Measurements from ENCODE around the gene SCUBE3.

SCUBE3 gene

DNA sequence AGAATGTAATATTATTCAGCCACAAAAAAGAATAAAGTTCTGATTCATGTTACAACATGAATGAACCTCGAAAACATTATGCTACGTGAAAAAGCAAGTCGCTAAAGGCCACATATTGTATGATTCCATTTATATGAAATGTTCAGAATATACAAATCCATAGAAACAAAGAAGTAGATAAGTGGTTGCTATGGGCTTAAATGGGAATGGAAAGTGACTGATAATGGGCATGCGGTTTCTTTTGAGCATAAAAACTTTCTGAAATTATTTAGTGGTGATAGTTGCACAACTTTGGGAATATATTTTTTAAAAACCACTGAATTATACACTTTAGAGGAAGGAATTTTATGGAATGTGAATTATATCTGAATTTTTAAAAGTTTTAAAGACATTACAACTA lies 39.3 kb upstream of the SCUBE3 start:
- H3K4me3 ChIP-seq (ENCODE audit: control insufficient read depth, low read depth, low read length): no peak overlapping the region
- DNase-seq (ENCODE audit: low read depth): no peak
- TF ChIP-seq, protein P1, sequence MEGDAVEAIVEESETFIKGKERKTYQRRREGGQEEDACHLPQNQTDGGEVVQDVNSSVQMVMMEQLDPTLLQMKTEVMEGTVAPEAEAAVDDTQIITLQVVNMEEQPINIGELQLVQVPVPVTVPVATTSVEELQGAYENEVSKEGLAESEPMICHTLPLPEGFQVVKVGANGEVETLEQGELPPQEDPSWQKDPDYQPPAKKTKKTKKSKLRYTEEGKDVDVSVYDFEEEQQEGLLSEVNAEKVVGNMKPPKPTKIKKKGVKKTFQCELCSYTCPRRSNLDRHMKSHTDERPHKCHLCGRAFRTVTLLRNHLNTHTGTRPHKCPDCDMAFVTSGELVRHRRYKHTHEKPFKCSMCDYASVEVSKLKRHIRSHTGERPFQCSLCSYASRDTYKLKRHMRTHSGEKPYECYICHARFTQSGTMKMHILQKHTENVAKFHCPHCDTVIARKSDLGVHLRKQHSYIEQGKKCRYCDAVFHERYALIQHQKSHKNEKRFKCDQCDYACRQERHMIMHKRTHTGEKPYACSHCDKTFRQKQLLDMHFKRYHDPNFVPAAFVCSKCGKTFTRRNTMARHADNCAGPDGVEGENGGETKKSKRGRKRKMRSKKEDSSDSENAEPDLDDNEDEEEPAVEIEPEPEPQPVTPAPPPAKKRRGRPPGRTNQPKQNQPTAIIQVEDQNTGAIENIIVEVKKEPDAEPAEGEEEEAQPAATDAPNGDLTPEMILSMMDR (conservative IDR thresholded peaks at IDR 0.05; ENCODE audit: control insufficient read depth, insufficient read depth, low read depth, low read length): no peak

DNA sequence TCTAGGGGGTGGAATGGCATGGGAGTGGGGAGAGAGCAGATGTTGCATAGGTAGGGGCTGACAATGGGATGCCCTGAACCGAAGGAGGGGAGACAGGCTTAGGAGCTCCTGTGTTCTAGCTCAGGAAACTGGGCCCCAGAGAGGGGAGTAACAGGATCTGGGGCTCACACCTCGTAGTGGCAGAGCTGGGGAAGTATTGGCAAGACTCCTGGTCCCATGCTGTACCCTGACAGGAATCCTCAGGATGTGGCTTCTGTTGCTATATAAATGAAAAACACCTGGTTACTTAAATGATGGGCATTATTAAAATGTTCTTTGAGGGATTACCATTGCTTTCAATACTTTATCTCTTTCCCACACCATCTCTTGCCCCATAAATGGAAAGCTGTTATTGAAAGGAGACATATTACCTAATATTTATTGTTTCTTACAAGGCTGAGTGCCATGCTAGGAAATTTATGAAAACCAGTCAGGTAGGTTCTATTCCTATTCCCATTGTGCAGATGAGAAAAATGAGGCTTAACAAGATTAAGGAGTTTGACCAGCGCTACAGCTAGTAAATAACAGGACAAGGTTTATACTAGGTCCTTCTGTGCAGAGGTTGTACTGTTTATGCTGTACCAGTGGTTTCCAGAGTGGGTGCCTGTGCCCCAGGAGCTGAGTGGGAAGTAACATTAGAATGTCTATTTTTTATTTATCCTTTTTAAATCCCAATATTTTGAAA lies 37.3 kb upstream of the SCUBE3 start:
- no peak overlapping the region for H3K4me3 ChIP-seq (ENCODE audit: control insufficient read depth, low read depth, low read length)
- TF ChIP-seq, protein P1 (conservative IDR thresholded peaks at IDR 0.05; ENCODE audit: control insufficient read depth, insufficient read depth, low read depth, low read length): no peak
- DNase-seq (ENCODE audit: low read depth): no peak

DNA sequence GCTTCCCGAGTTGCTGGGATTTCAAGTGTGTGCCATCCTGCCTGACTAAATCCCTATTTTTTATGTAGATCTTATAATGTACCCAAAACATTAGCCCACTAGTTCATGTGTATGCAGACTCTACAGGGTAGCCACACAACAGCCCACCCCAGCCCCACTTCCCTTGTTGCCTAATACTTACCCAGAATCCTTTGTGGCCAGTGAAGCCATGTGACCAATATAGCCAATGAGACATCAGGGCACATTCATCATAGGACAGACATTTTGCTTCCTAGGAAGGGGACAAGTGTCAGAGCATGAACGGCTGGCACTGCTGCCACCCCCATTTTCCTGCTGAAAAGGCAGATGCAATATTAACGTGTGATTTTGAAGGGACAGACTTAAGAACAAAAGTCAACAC lies 36.6 kb upstream of the SCUBE3 start:
- TF ChIP-seq, protein P1 (conservative IDR thresholded peaks at IDR 0.05; ENCODE audit: control insufficient read depth, insufficient read depth, low read depth, low read length): no peak
- no peak overlapping the region for H3K4me3 ChIP-seq (ENCODE audit: control insufficient read depth, low read depth, low read length)
- DNase-seq (ENCODE audit: low read depth): no peak

DNA sequence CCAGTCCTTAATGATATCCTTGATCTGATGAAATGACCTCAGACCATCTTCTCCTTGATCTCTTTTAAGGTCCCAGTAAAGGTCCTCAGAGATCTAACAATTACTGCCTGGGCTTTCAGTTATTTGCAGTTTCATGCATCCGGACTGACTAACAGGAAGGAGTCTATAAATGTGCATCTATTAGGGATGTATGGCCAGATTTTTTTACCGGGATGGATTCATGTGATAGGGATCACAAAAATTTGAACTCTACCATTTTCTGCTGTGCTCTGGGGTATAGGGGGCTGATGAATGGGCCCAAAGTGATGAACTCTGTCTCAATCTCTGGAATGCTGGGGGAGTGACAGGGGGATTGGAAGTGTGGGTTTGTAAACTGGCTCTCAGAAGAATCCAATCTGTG lies 36.2 kb upstream of the SCUBE3 start:
- TF ChIP-seq, protein P1 (conservative IDR thresholded peaks at IDR 0.05; ENCODE audit: control insufficient read depth, insufficient read depth, low read depth, low read length): no peak
- no peak overlapping the region for H3K4me3 ChIP-seq (ENCODE audit: control insufficient read depth, low read depth, low read length)
- DNase-seq (ENCODE audit: low read depth): no peak

DNA sequence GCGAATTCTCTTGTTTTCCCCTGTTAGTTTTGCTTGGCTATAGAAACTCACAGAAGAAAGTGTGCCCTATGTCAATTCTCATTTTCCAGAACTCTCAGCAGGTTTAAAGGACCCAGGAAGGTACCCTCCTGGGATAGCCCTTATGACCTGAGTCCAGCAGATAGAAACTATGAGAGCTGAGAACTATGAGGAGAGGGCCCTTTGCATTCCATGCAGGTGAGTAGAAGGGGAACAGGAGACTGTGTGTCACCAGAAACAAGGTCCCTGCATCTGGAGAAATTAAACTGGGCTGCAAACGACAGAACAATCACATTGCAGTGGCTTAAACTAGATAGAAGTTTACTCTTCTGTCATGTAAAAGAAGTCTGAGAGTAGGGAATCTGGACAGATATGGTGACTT lies 35.7 kb upstream of the SCUBE3 start:
- no peak overlapping the region for H3K4me3 ChIP-seq (ENCODE audit: control insufficient read depth, low read depth, low read length)
- DNase-seq (ENCODE audit: low read depth): no peak
- TF ChIP-seq, protein P1 (conservative IDR thresholded peaks at IDR 0.05; ENCODE audit: control insufficient read depth, insufficient read depth, low read depth, low read length): no peak

DNA sequence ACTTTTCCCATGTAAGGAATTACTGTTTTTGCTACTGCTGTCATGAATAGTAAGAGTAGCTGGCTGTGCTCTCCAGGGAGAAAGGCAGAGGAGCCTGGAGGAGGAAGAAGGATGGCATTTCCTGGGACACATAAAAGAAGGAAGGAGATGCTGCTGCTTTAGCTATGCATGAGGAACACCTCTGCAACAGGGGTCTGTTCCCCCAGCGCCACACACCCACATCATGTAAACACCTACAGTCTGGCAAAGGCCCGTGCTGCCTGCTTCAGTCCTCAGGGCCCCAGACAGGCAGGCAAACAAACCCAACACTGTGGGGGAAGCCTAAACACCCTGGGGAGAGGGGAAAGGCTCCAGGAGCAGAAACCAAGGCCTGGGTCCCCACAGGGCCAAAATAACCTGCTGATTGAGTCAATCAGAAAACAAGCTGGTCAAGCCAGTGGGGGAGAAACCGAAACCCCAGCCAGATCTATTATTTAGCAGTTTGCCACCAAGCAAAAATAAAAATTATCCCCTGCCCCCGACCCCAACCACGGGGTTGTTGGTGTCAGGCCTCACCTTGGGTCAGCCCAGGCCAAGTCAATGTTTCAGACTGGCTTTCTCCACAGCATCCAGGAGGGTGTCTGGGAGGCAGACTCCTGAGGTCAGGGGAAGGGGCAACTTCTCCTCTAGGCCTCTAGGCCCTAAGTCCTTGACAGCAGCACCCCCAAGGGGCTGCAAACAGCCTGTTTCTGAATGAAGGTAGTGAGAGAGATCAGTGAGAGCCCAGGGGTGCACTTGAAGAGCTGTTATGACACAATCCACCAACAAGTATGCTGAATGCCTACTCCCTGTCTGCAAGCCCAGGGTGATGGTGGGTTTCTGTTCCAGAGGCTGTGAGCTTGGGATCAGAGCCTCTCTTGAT lies 34.6 kb upstream of the SCUBE3 start:
- no peak overlapping the region for H3K4me3 ChIP-seq (ENCODE audit: control insufficient read depth, low read depth, low read length)
- DNase-seq (ENCODE audit: low read depth): no peak
- TF ChIP-seq, protein P1 (conservative IDR thresholded peaks at IDR 0.05; ENCODE audit: control insufficient read depth, insufficient read depth, low read depth, low read length): no peak
